SU-DHL-6 (cell line): ENCODE data around the gene RALGPS1.
A peak's percentile ranks its signal among the peaks of the same experiment; 100 is the strongest.

Source experiments
- EZH2phosphoT487 ChIP-seq: fragments of 200-600 bp; sonication (generic), shearing (Covaris generic); conservative IDR thresholded peaks from 2 replicates; pipeline ENCODE4 v1.6.1; 2018; ENCODE audit warnings: mild to moderate bottlenecking, antibody characterized with exemption, low read length, moderate library complexity, mixed read lengths
- TF ChIP-seq, protein P1 (sequence below): fragments of 200-600 bp; sonication (generic); IDR thresholded peaks from one replicate; pipeline ENCODE4 v1.5.1; 2017; ENCODE audit warnings: antibody characterized with exemption, mild to moderate bottlenecking, low read length, moderate library complexity; ENCODE audit not compliant: insufficient read depth, poor library complexity, severe bottlenecking

DNA sequence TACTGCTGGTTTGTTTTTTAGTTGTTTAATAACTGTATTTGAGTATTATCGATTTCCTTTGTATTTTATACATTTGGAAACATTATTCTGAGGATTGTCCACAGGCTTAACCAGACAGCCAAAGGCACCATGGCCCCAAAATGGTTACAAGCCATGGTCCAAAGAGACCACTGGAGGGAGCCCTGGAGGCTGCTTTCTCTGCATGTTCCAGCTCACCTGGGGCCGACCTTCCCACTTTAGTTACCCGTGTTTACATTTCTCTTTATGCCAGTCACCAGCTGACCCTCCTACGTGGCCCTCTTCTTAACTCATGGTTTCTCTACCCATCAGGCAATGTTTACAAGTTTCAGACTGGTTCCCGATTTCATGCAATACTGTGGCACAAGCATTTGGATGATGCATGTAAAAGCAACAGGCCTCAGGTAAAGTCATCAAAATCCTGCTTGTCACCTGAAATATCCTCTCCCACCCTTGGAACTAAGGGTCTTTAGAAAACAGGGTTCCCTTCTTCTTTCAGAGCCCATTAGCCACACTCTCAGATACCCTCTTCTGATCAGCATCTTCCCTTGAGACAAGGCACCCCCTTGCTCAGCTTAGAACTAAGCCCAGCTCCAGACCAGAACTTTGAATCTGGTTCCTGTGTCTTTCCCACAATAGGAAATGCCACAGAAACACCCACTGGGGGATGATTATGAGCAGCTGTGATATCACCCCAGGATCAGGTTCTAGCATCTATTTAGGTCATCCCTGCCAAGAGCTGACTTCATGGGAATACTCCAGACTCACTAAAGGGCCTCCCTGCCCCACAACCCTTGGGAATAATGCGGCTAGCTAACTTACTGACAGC is 300.1 kb downstream of the RALGPS1 start:
- TF ChIP-seq, protein P1, sequence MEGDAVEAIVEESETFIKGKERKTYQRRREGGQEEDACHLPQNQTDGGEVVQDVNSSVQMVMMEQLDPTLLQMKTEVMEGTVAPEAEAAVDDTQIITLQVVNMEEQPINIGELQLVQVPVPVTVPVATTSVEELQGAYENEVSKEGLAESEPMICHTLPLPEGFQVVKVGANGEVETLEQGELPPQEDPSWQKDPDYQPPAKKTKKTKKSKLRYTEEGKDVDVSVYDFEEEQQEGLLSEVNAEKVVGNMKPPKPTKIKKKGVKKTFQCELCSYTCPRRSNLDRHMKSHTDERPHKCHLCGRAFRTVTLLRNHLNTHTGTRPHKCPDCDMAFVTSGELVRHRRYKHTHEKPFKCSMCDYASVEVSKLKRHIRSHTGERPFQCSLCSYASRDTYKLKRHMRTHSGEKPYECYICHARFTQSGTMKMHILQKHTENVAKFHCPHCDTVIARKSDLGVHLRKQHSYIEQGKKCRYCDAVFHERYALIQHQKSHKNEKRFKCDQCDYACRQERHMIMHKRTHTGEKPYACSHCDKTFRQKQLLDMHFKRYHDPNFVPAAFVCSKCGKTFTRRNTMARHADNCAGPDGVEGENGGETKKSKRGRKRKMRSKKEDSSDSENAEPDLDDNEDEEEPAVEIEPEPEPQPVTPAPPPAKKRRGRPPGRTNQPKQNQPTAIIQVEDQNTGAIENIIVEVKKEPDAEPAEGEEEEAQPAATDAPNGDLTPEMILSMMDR: peak; percentile 71
- TF ChIP-seq EZH2phosphoT487: no peak
